ENCODE results near the gene CSF1. TPM values are rescaled to one million over a fixed set of nuclear protein-coding genes. Genes with fewer than 3 reads are reported as not detected.

CSF1 gene
- total and polyA plus RNA-seq, 2 donors (not counting 3 experiments of a cell fraction or from before 2014, with no cell fraction given) = 24.5 to 28.9 TPM

DNA sequence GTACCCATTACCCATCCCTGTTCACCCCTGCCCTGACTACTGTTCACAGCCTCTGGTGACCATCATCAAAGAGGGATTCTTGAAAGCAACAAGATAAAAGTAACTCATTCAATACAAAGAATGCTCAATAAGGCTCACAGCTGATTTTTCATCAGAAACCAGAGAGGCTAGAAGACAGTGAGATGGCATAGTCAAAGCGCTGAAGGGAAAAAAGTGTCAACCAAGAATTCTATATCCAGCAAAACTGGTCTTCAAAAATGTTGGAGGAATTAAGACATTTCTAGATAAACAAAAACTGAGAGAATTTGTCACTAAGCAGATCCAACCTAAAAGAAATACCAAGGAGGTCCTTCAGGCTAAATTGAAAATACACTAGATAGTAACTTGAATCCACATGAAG lies 27.1 kb downstream of the CSF1 start:
- dilution Hi-C loops (cut with MboI; ENCODE audit: extremely low pct_ligation_motif_present, low sequenced_read_pairs) = no loop called here
- Histone ChIP-seq H3K79me2 (ENCODE audit: control insufficient read depth, insufficient read depth, low read length) (no peaks in the 10 kb centered on the region), H3K27ac (ENCODE audit: insufficient read depth, low read depth, low read length) (no peak overlapping the region), H3K9ac (replicated peaks; ENCODE audit: extremely low read depth, insufficient read depth, low read length) (no peak overlapping the region), H3K9me3 (replicated peaks; ENCODE audit: control insufficient read depth, insufficient read depth, low read length) (no peaks in the 10 kb centered on the region), H3K36me3 (ENCODE audit: control insufficient read depth in 2 of 2, extremely low read depth in 1 of 2, insufficient read depth in 2 of 2, low read length in 2 of 2) (no peaks in the 10 kb centered on the region), H3K4me2 (ENCODE audit: insufficient read depth, low read length) (no peak overlapping the region), H3K4me3 (replicated peaks in 1 of 3; ENCODE audit: insufficient read depth in 1 of 3, low read depth in 1 of 3, low read length in 3 of 3) (no peak overlapping the region), H4K20me1 (replicated peaks; ENCODE audit: control insufficient read depth, extremely low read depth, insufficient read depth, low read length) (no peaks in the 10 kb centered on the region), H3K4me1 (ENCODE audit: control insufficient read depth, extremely low read depth, insufficient read depth, low read length) (peaks cover 9% of the 10 kb centered on the region), H3K9me1 (replicated peaks; ENCODE audit: control insufficient read depth, extremely low read depth, insufficient read depth, low read length) (no peaks in the 10 kb centered on the region), H3K27me3 (ENCODE audit: control insufficient read depth in 2 of 2, insufficient read depth in 2 of 2, low read length in 2 of 2) (peaks cover 0 to 4% of the 10 kb centered on the region in 2 experiments), H2AFZ (ENCODE audit: low read depth, low read length) (no peak overlapping the region)
- ChIA-PET POLR2A (no interaction called here), CTCF (interaction anchor here (1.1 kb wide), 1 partner anchor 9 kb away, joined by 3 read pairs; no protein-coding TSS in a partner anchor)
- DNase-seq (ENCODE audit: low read depth, low spot score) = no peak
- no peak for FAIRE-seq
- intact Hi-C loops (cut with micrococcal nuclease) = no loop called here
- TF ChIP-seq EZH2 (IDR thresholded peaks at IDR 0.05; ENCODE audit: borderline replicate concordance, low read depth, low read length, severe bottlenecking) (no peak), JUN (IDR thresholded peaks at IDR 0.05; ENCODE audit: borderline replicate concordance, insufficient read depth, insufficient read length, low read depth) (no peak), GATA2 (IDR thresholded peaks at IDR 0.05; ENCODE audit: insufficient read depth, insufficient read length, low read depth, low read length) (no peak), POLR2AphosphoS5 (IDR thresholded peaks at IDR 0.05; ENCODE audit: insufficient read depth, low read depth, low read length) (no peak), MYC (IDR thresholded peaks at IDR 0.05; ENCODE audit: low read depth, low read length) (no peak), FOS (IDR thresholded peaks at IDR 0.05; ENCODE audit: borderline replicate concordance, insufficient read depth, low read length) (no peak), POLR2A (IDR thresholded peaks at IDR 0.05; ENCODE audit: low read depth, low read length) (no peak)
- TF ChIP-seq, protein P1, sequence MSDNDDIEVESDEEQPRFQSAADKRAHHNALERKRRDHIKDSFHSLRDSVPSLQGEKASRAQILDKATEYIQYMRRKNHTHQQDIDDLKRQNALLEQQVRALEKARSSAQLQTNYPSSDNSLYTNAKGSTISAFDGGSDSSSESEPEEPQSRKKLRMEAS (IDR thresholded peaks at IDR 0.05; ENCODE audit: insufficient read depth, insufficient read length) = no peak
- TF ChIP-seq, protein P2, sequence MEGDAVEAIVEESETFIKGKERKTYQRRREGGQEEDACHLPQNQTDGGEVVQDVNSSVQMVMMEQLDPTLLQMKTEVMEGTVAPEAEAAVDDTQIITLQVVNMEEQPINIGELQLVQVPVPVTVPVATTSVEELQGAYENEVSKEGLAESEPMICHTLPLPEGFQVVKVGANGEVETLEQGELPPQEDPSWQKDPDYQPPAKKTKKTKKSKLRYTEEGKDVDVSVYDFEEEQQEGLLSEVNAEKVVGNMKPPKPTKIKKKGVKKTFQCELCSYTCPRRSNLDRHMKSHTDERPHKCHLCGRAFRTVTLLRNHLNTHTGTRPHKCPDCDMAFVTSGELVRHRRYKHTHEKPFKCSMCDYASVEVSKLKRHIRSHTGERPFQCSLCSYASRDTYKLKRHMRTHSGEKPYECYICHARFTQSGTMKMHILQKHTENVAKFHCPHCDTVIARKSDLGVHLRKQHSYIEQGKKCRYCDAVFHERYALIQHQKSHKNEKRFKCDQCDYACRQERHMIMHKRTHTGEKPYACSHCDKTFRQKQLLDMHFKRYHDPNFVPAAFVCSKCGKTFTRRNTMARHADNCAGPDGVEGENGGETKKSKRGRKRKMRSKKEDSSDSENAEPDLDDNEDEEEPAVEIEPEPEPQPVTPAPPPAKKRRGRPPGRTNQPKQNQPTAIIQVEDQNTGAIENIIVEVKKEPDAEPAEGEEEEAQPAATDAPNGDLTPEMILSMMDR (IDR thresholded peaks at IDR 0.05; ENCODE audit: extremely low read depth in 1 of 2, insufficient read depth in 1 of 2, low read depth in 1 of 2, low read length in 2 of 2) = no peak
- BruUV-seq (replicated peaks) = no TSS peak
